Measurements from ENCODE around the gene PTMS.
A peak's percentile ranks its signal among the peaks of the same experiment; 100 is the strongest.

DNA sequence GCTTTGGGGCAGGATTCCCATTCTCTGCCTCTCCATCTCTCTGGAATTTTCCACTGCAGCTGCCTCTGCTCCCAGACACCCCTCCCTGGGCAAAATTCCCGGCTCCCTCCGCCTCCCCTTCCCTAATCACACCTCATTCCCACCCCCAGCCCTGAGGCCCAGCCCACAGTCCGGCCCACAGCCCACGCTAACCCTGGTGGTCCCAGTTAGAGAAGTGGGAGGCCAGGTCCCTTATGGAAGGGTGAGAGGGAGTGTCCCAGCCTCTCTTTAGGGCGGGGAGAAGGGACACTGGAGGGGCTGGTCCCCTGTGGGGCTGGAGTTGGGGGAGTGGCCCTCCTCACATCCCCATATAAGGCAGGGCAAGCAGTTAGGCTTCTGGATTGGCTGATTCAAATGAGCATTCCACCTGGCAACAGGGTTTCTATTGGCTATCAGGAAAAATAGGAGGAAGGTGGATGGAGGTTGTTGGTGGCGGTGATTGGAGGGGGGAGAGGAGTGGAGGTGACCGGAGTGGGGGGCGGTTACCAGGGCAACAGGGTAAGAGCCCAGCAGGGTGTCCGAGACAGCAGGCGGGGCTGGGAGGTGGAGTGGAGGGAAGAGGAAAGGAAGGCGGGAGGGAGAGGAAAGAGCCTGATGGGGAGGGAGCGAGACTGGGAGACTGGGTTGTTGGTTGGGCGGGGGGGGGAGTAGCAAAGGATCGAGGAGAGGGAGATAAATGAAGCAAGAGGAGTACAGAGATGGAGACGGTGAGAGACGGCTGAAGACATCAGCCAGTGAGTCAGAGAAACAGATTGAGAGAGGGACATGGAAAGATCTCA lies 1.9 kb upstream of the PTMS start:
- TF ChIP-seq, protein P1, sequence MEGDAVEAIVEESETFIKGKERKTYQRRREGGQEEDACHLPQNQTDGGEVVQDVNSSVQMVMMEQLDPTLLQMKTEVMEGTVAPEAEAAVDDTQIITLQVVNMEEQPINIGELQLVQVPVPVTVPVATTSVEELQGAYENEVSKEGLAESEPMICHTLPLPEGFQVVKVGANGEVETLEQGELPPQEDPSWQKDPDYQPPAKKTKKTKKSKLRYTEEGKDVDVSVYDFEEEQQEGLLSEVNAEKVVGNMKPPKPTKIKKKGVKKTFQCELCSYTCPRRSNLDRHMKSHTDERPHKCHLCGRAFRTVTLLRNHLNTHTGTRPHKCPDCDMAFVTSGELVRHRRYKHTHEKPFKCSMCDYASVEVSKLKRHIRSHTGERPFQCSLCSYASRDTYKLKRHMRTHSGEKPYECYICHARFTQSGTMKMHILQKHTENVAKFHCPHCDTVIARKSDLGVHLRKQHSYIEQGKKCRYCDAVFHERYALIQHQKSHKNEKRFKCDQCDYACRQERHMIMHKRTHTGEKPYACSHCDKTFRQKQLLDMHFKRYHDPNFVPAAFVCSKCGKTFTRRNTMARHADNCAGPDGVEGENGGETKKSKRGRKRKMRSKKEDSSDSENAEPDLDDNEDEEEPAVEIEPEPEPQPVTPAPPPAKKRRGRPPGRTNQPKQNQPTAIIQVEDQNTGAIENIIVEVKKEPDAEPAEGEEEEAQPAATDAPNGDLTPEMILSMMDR (IDR thresholded peaks at IDR 0.05), result no peak
- TF ChIP-seq POLR2A (IDR thresholded peaks at IDR 0.05) (peak; percentile 46), POLR2AphosphoS5 (IDR thresholded peaks at IDR 0.05) (peak; percentile 94)

Data from prostate gland (tissue), 2 donors.